ENCODE data around the gene ANK3.

- no peak for TF ChIP-seq TAF1 (IDR thresholded peaks at IDR 0.05; ENCODE audit: low read depth)
- no peak for TF ChIP-seq REST (IDR thresholded peaks at IDR 0.05; ENCODE audit: borderline replicate concordance)
- no peak for TF ChIP-seq CTCF (IDR thresholded peaks at IDR 0.05; ENCODE audit: poor library complexity, severe bottlenecking)
- no peak for TF ChIP-seq RAD21 (conservative IDR thresholded peaks at IDR 0.05)
Measured at GRCh38 chr10:60409202-60409601, 19.5 kb upstream of the ANK3 start.
